ENCODE results near the gene SPIRE1.
"Not testable (repeated sequence)": the region's sequence is repeated elsewhere in the genome, so short reads cannot be mapped to it uniquely, and the experiment has no call there.

The SPIRE1 gene

GRCh38 chr18:12598181-12598930 lies 59.6 kb downstream of the SPIRE1 start:
- DNase-seq, result no peak

- no peak for DNase-seq
Observed at GRCh38 chr18:12597760-12598159, 60.1 kb downstream of the SPIRE1 start.

- no peak for DNase-seq
Observed at GRCh38 chr18:12595571-12596255, 62.2 kb downstream of the SPIRE1 start.

GRCh38 chr18:12593866-12594265 lies 64.0 kb downstream of the SPIRE1 start:
- DNase-seq, result no peak

- DNase-seq, result no peak
Observed at GRCh38 chr18:12592597-12593127, 65.2 kb downstream of the SPIRE1 start.

- no peak for DNase-seq
Observed at GRCh38 chr18:12589448-12589847, 68.5 kb downstream of the SPIRE1 start.

GRCh38 chr18:12586956-12587355 lies 71.0 kb downstream of the SPIRE1 start:
- DNase-seq, result no peak

GRCh38 chr18:12585218-12585617 lies 72.7 kb downstream of the SPIRE1 start:
- DNase-seq, result no peak

GRCh38 chr18:12580630-12581342 lies 77.1 kb downstream of the SPIRE1 start:
- DNase-seq, result no peak

GRCh38 chr18:12579775-12580174 lies 78.1 kb downstream of the SPIRE1 start:
- DNase-seq, result no peak

GRCh38 chr18:12577848-12578247 lies 80.1 kb downstream of the SPIRE1 start:
- DNase-seq, result no peak

- DNase-seq, result no peak
Observed at GRCh38 chr18:12574494-12575185, 83.3 kb downstream of the SPIRE1 start.

GRCh38 chr18:12571630-12572029 lies 86.3 kb downstream of the SPIRE1 start:
- no peak for DNase-seq

- DNase-seq, result no peak
Observed at GRCh38 chr18:12569791-12570190, 88.1 kb downstream of the SPIRE1 start.

- DNase-seq, result no peak
Observed at GRCh38 chr18:12567849-12568248, 90.1 kb downstream of the SPIRE1 start.

- no peak for DNase-seq
Observed at GRCh38 chr18:12564861-12565260, 93.0 kb downstream of the SPIRE1 start.

- DNase-seq, result no peak
Observed at GRCh38 chr18:12564378-12564777, 93.5 kb downstream of the SPIRE1 start.

- DNase-seq, result not testable (repeated sequence)
Observed at GRCh38 chr18:12560600-12560999, 97.3 kb downstream of the SPIRE1 start.

GRCh38 chr18:12559319-12559718 lies 98.6 kb downstream of the SPIRE1 start:
- DNase-seq, result no peak

- DNase-seq, result no peak
Observed at GRCh38 chr18:12556946-12557806, 100.7 kb downstream of the SPIRE1 start.

- DNase-seq, result no peak
Observed at GRCh38 chr18:12554796-12555388, 103.0 kb downstream of the SPIRE1 start.

- DNase-seq, result no peak
Observed at GRCh38 chr18:12552879-12553242, 105.0 kb downstream of the SPIRE1 start.
